HG03442 (cell line): Measurements from ENCODE around the gene RANBP6.

Experiments
- ATAC-seq: cut with Tn5 transposase; IDR thresholded peaks from one replicate; pipeline ENCODE4 v1.9.1; 2021; ENCODE audit warnings: mild to moderate bottlenecking, moderate library complexity; ENCODE audit not compliant: unreplicated experiment

The RANBP6 gene

DNA sequence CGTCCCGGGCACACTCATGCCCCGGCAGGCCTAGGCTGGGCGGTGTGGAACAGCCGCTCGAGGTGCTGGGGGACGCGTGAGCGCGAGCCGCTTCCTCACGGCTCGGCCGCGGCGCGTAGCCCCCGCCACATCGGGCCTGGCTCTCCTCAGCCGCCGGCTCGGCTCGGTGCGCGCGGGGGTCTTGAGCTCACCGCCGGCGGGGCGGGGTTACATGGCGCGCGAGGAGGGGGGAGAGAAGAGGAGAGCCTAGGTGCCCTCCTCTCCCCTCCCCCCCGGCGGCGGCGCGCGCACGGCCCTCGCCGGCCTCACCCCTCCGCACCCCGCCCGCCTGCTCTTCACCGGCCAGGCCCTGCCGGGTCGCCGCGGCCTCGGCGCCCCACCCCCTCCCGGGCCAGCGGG lies 7.7 kb downstream of the RANBP6 start:
- ATAC-seq: peak; percentile 52

DNA sequence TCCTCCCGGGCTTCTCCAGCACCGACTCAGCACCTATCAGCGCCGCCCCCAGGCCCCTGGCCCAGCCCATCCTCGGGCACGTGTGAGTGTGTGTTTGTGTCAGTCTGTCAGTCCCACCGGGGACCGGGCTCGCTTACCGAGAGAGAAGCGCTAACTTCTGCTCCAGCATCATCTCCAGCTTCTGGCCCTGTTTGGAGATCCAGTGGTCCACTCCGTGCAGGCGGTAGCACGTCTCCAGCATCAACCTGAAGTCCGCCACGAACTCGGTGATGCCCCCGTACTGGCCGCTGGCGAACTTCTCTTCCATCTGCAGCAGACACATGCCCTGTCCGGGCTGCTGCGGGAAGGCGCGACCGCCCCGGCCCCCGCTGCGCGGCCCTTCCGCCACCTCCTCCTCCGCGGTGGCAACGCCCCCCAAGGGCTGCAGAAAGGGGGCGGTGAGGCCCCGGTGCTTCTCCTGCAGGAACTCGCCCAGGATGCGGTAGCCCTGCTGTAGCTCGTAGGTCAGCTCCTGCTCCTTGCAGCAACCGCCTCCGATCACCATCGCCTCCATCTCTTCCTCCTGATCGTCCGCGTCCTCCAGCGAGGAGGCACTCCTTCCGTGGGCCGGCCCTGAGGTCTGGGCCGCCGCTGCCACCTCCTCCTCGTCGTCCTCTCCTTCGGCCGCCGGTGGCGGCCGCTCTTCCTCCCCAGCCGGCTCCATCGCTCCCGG lies 8.2 kb downstream of the RANBP6 start:
- ATAC-seq: peak; percentile 64

DNA sequence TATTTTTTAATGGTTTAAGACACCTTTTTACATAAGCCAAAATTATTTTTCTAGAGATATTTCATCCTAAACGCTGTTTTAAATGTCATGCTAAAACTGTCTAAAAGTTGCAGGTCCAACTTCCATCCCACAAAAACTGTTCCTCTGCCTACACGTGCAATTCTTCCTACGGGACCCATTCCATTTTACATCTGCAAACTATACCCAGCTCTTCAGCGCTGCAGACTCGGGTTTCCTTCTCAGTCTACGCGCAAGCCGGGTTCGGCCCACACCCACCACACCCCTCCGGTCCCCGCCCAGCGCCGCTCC lies 8.7 kb downstream of the RANBP6 start:
- no peak for ATAC-seq

DNA sequence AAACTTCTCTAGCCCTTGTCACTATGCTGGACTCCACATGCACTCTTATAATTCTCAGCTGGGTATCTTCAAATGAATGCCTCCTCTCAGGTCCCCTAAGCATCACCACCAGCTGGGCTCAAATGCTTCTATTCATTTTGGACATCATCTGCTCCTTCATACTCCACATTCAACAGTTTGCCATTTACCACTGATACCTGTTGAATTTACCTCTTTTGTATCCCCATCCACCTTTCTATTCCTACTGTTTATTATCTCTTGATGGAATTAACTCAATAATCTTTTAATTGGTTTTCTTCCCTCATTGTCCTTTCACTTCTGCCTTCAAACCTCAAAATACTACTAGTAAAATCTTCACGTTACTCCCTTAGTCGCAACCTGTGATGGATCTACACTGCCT lies 14.5 kb downstream of the RANBP6 start:
- ATAC-seq: no peak

DNA sequence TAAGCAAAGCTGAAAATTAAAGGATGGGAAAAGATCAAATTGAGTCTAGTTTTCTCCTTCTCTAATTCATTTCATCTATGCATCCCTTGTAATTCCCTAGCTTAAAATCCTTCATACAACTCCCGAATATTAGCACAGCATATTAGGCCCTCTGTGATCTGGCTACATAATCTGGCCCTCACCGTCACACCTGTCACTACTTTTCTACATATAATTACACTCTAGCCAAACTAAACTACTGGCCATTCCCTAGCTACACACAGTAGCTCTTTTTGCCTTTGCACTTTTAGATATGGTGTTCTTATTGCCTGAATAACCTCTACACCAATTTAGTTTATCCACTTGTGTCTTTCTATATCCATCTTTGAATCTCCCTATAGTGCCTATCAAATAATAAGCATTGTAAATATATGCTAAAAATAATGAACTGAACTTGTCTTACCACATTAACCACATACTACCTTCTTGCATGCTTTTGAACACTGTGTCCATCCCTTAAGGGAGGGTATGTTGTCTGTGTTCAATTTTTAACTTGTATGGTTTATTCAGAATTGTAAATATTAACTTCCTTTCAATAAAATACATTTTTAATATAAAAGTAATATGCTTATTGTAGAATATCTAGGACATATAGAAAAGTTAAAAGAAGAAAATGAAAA lies 15.9 kb downstream of the RANBP6 start:
- no peak for ATAC-seq

DNA sequence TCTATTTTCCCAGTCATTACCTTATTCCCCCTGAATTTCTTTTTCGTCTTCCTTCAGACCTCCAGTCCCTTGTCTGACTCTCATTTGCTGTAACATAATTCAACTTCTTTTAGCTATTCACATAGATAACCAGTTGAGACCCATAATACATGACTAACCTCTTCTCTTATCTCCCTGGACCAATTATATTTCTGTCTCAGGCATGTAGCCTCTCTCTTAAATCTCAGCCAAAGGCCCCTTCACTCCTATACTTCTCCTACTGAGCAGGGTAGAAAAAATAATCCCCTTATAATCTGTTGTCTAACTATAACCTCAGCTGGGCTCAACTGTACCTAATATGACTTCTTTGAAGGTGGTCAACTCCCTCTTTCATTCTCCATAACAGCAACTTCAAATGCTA lies 20.9 kb downstream of the RANBP6 start:
- no peak for ATAC-seq

DNA sequence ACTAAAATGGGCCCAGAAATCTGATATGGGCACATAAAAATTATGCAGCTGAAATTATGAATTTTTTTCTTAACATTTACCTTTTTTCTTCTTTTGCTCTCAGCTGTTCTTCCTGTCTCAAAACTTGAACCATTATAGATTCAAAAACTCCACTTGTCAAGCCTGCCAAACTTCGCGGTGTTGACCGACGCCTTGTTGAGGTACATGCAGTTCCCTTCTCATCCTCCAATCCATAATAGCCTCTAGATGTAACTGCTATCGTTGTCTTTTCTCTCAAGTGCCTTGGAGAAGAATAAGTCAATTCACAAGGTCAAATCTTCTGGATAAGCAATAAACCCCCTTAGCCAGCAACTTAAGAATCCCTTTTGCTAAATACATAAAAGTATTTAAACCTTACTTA lies 27.2 kb downstream of the RANBP6 start:
- no peak for ATAC-seq

DNA sequence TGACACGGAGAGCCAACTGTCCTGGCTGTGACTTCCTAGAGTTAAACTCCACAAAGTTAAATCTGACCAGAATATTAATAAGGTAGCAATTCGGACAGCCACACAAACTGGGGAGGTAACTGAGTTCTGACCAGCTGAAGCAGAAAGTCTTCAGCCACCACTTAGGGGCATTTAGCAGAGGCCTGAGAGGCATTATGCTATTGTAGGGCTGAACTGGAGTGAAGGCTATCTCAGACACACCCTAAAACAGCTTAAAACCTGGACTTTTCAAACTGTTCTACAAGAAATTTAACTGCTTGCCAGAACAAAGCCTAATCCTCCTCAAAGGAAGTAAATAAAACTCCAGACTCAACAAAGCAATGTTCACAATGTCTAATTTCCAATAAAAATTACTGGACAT lies 32.4 kb downstream of the RANBP6 start:
- no peak for ATAC-seq

DNA sequence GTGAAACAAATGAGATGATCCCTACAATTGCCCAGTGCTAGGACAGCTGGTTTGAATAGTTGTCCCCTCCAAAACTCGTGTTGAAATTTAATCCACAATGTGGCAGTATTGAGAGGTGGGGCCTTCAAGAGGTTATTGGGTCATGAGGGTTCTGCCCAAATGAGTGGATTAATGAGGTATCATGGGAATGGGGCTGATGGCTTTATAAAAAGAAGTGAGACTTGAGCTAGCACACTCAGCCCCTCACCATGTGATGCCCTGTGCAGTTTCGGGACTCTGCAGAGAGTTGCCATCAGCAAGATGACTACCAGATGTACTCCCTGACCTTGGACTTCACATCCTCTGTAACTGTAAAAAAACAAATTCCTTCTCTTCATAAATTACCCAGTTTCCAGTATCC lies 33.1 kb downstream of the RANBP6 start:
- ATAC-seq: no peak

DNA sequence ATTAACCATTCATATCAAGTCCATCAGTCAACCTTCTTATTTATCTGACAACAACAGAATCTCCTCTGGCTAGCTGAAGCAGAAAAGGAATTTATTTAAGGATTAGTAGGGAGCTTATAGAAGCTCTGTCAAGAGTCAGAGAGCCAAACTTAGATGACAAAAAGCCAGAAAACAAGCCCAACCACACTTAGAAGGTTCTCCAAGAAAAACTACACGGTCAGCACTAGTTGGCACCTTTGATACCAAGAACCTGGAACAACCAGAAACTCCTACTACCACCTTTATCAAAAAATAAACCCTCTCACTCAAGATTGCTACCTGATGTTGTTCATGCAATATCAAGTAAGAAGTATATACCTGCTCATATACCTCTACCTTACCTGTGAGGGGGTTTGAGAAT lies 36.9 kb downstream of the RANBP6 start:
- ATAC-seq: no peak

DNA sequence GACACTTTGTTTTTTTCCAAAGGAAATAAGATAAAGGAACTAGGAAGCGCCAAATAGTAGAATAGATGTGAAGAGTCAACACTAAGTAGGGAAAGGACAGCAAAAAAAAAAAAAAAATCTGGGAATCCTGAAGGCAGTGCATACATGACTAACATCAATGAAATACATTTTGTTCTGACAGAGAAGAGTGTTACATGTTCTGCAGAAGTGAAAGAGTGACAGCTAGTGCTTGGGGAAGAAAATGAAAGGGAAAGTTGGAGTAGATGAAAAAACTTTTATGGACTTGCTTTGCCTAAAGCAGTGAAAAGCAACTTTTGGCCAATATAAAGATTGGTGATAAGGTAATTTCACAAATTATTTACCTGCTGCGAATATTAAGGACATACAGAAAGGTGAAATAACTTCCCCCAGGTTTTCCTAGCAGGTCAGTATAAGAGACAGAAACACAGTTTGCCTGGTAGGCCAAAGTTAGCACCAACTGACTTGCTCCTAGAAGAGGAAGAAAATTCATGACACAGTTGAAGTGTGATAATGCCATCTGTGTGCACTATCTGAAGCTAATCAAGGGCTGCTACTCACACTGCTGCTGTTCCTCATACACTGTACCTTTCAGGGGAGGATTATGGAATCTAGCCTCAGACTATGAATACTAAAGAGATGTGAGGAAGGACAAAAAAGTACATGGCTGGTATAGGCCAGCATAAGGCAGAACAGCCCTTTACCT lies 38.6 kb downstream of the RANBP6 start:
- ATAC-seq: peak; percentile 61

DNA sequence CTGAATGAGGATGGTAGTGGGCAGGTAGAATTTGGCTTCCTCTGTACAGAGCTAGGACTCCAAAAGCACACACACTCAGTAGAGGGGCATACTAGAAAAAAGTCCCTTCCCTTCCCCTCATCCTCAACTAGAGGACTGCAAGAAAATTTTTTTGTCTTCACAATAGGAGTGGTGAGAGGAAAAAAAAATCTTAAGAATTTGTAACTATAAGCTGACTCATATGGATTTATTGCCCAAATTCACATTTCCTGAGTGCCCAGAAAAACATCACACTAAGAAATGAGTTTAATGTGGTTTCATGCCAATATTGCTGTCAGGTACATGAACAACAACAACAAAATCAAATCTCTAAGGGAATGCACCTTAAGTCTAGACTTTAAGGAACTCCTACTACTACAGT lies 43.7 kb downstream of the RANBP6 start:
- no peak for ATAC-seq
